ENCODE data around the gene NFIA.
"Not testable (repeated sequence)": the region's sequence is repeated elsewhere in the genome, so short reads cannot be mapped to it uniquely, and the experiment has no call there.

The NFIA gene

GRCh38 chr1:61253912-61254633 lies 171.7 kb downstream of the NFIA start:
- no peak for ATAC-seq

GRCh38 chr1:61254634-61255357 lies 172.4 kb downstream of the NFIA start:
- ATAC-seq, result no peak

GRCh38 chr1:61255358-61255703 lies 173.0 kb downstream of the NFIA start:
- no peak for ATAC-seq

- no peak for ATAC-seq
These were observed 177.2 kb downstream of the NFIA start for GRCh38 chr1:61259379-61260148.

- no peak for ATAC-seq
These were observed 177.8 kb downstream of the NFIA start for GRCh38 chr1:61260171-61260570.

- ATAC-seq, result no peak
These were observed 179.2 kb downstream of the NFIA start for GRCh38 chr1:61261595-61261994.

GRCh38 chr1:61263905-61264824 lies 181.8 kb downstream of the NFIA start:
- no peak for ATAC-seq

GRCh38 chr1:61264825-61265242 lies 182.5 kb downstream of the NFIA start:
- ATAC-seq, result no peak

- no peak for ATAC-seq
These were observed 183.3 kb downstream of the NFIA start for GRCh38 chr1:61265665-61266064.

GRCh38 chr1:61266738-61267137 lies 184.4 kb downstream of the NFIA start:
- ATAC-seq, result no peak

GRCh38 chr1:61268546-61269240 lies 186.3 kb downstream of the NFIA start:
- ATAC-seq, result no peak

GRCh38 chr1:61269602-61270001 lies 187.2 kb downstream of the NFIA start:
- no peak for ATAC-seq

- no peak for ATAC-seq
These were observed 187.7 kb downstream of the NFIA start for GRCh38 chr1:61270107-61270506.

- ATAC-seq, result peak; percentile 91 to 92
These were observed 188.5 kb downstream of the NFIA start for GRCh38 chr1:61270761-61271411.

GRCh38 chr1:61271412-61271789 lies 189.0 kb downstream of the NFIA start:
- ATAC-seq, result peak in 1 of 2 donors; percentile 3

- ATAC-seq, result no peak
These were observed 190.9 kb downstream of the NFIA start for GRCh38 chr1:61273167-61273705.

- no peak for ATAC-seq
These were observed 191.5 kb downstream of the NFIA start for GRCh38 chr1:61273861-61274260.

- no peak for ATAC-seq
These were observed 192.6 kb downstream of the NFIA start for GRCh38 chr1:61274939-61275338.

GRCh38 chr1:61276246-61276645 lies 193.9 kb downstream of the NFIA start:
- no peak for ATAC-seq

GRCh38 chr1:61277121-61277690 lies 194.8 kb downstream of the NFIA start:
- no peak for ATAC-seq

- not testable (repeated sequence) for ATAC-seq
These were observed 196.1 kb downstream of the NFIA start for GRCh38 chr1:61278503-61278902.

Measured in activated CD4-positive, CD25-positive, alpha-beta regulatory T cell treated with anti-CD3 and anti-CD28 coated beads, Interleukin-2, amount 50 U/mL, for 24 hours (primary cell).